Fibroblast of lung (primary cell): Measurements from ENCODE around the gene IP6K3. TPM values are rescaled to one million over a fixed set of nuclear protein-coding genes. Genes with fewer than 3 reads are reported as not detected.

Experiments
- DNase-seq, 2 donors: peaks; one replicate each; pipeline versions ENCODE4 v3.0.0 to v3.0.0-alpha.2; 2010; ENCODE audit warnings: low read depth in 2 of 2
- H2AFZ ChIP-seq: 2 replicates; pipeline ENCODE4 v1.5.1; 2012; ENCODE audit warnings: low read length, control low read depth, inconsistent platforms
- H3K27ac ChIP-seq: 2 replicates; pipeline ENCODE4 v1.5.1; 2011; ENCODE audit warnings: low read length, control low read depth; ENCODE audit not compliant: insufficient read depth
- H3K27me3 ChIP-seq: 2 replicates; pipeline ENCODE4 v1.5.1; 2011; ENCODE audit warnings: mild to moderate bottlenecking, low read length; ENCODE audit not compliant: control insufficient read depth, insufficient read depth
- H3K36me3 ChIP-seq: 2 replicates; pipeline ENCODE4 v1.5.1; 2011; ENCODE audit warnings: low read length; ENCODE audit not compliant: control insufficient read depth, insufficient read depth
- H3K4me1 ChIP-seq: 2 replicates; pipeline ENCODE4 v1.5.1; 2011; ENCODE audit warnings: low read length; ENCODE audit not compliant: control insufficient read depth, insufficient read depth; ENCODE audit errors: extremely low read depth
- H3K4me2 ChIP-seq: 2 replicates; pipeline ENCODE4 v1.5.1; 2011; ENCODE audit warnings: low read length, control low read depth; ENCODE audit not compliant: insufficient read depth; ENCODE audit errors: extremely low read depth
- H3K4me3 ChIP-seq, 4 experiments: fragments of 200-600 bp in 1 of 4; sonication (generic) in 1 of 4; replicated peaks in 1 of 4; 2 replicates each; pipeline ENCODE4 v1.5.1; 2011 to 2016; ENCODE audit warnings: low read length in 4 of 4, low read depth in 3 of 4, mild to moderate bottlenecking in 3 of 4, control low read depth in 2 of 4, inconsistent platforms in 1 of 4, mixed read lengths in 1 of 4; ENCODE audit not compliant: insufficient read depth in 1 of 4; ENCODE audit errors: control extremely low read depth in 1 of 4
- H3K79me2 ChIP-seq: 2 replicates; pipeline ENCODE4 v1.5.1; 2012; ENCODE audit warnings: mild to moderate bottlenecking, low read length, inconsistent platforms; ENCODE audit not compliant: control insufficient read depth, insufficient read depth
- H3K9ac ChIP-seq: 2 replicates; pipeline ENCODE4 v1.5.1; 2011; ENCODE audit warnings: mild to moderate bottlenecking, low read length, control low read depth; ENCODE audit not compliant: insufficient read depth
- H3K9me3 ChIP-seq: 2 replicates; pipeline ENCODE4 v1.5.1; 2012; ENCODE audit warnings: low read depth, low read length; ENCODE audit not compliant: control insufficient read depth, insufficient read depth
- H4K20me1 ChIP-seq: 2 replicates; pipeline ENCODE4 v1.5.1; 2011; ENCODE audit warnings: low read length; ENCODE audit not compliant: control insufficient read depth, insufficient read depth; ENCODE audit errors: extremely low read depth
- CTCF ChIP-seq, 2 donors: IDR thresholded peaks in 1 of 2; conservative IDR thresholded peaks in 1 of 2; 1 replicate in 1 of 2; 2 replicates in 1 of 2; pipeline ENCODE4 v1.5.1; 2011 to 2012; ENCODE audit warnings: low read length in 2 of 2, control low read depth in 1 of 2, inconsistent platforms in 1 of 2, low read depth in 1 of 2, mild to moderate bottlenecking in 1 of 2
- EZH2 ChIP-seq: IDR thresholded peaks from 2 replicates; pipeline ENCODE4 v1.5.1; 2012; ENCODE audit warnings: low read length, control low read depth, mild to moderate bottlenecking; ENCODE audit errors: missing control alignments
- polyA plus RNA-seq, 2 donors: library from polyadenylated mRNA; depleted of rRNA in 1 of 2; stranded (reverse) in 1 of 2; unstranded in 1 of 2; fragments of >200 nt; gene quantifications; 2 replicates each; pipeline ENCODE4 v1.2.1, GENCODE V29; 2011 to 2012; ENCODE audit warnings: missing spikeins in 1 of 2
- total RNA-seq: library from RNA; depleted of rRNA; stranded (reverse); fragments of >200 nt; gene quantifications from 2 replicates; pipeline ENCODE4 v1.2.1, GENCODE V29; 2014

Gene IP6K3
- total and polyA plus RNA-seq, 2 donors (not counting 1 experiment from before 2014, with no cell fraction given): 0.84 to 5.4 TPM

GRCh38 chr6:33710296-33711121, 36.2 kb downstream of the IP6K3 start:
- Histone ChIP-seq H3K9me3 (no peaks in the 10 kb centered on the region), H3K4me3 (peak overlapping the region; percentile 66 to 97 (median 74))

GRCh38 chr6:33709605-33710295, 37.0 kb downstream of the IP6K3 start:
- H3K9me3 ChIP-seq: no peaks in the 10 kb centered on the region
- no peaks in the 10 kb centered on the region for H3K27me3 ChIP-seq
- peaks cover 3% of the 10 kb centered on the region for H3K36me3 ChIP-seq
- H4K20me1 ChIP-seq: no peaks in the 10 kb centered on the region
- no peak overlapping the region for H3K27ac ChIP-seq
- no peak for DNase-seq
- TF ChIP-seq EZH2: no peak
- no peak for TF ChIP-seq CTCF (conservative IDR thresholded peaks at IDR 0.05 in 1 of 2, IDR thresholded peaks at IDR 0.05 in 1 of 2; ENCODE audit: low read depth in 1 of 2, low read length in 2 of 2)
- peaks cover 10% of the 10 kb centered on the region for H3K79me2 ChIP-seq
- H3K4me2 ChIP-seq: no peak overlapping the region
- no peak overlapping the region for H3K9ac ChIP-seq
- H3K4me3 ChIP-seq: no peak overlapping the region
- H2AFZ ChIP-seq: no peak overlapping the region
- peaks cover 5% of the 10 kb centered on the region for H3K4me1 ChIP-seq

More at GRCh38 chr6:33710296-33711121, 36.2 kb downstream of the IP6K3 start:
- H3K27me3 ChIP-seq: no peaks in the 10 kb centered on the region
- TF ChIP-seq EZH2: no peak
- TF ChIP-seq CTCF (conservative IDR thresholded peaks at IDR 0.05 in 1 of 2, IDR thresholded peaks at IDR 0.05 in 1 of 2; ENCODE audit: low read depth in 1 of 2, low read length in 2 of 2): no peak
- peaks cover 5% of the 10 kb centered on the region for H3K4me1 ChIP-seq
- no peak overlapping the region for H3K9ac ChIP-seq
- DNase-seq: no peak
- peak overlapping the region; percentile 85 for H3K4me2 ChIP-seq
- no peaks in the 10 kb centered on the region for H4K20me1 ChIP-seq
- no peak overlapping the region for H2AFZ ChIP-seq
- H3K36me3 ChIP-seq: peaks cover 3% of the 10 kb centered on the region
- H3K27ac ChIP-seq: no peak overlapping the region
- H3K79me2 ChIP-seq: peaks cover 10% of the 10 kb centered on the region

- Histone ChIP-seq H3K27ac (no peak overlapping the region), H3K79me2 (peaks cover 10% of the 10 kb centered on the region)
- no peak for DNase-seq
Observed at GRCh38 chr6:33708516-33709204, 38.0 kb downstream of the IP6K3 start.

More at GRCh38 chr6:33708516-33709204, 38.0 kb downstream of the IP6K3 start:
- no peaks in the 10 kb centered on the region for H3K27me3 ChIP-seq
- H3K4me3 ChIP-seq: no peak overlapping the region
- H3K4me1 ChIP-seq: peaks cover 5% of the 10 kb centered on the region
- no peak overlapping the region for H3K4me2 ChIP-seq
- no peak for TF ChIP-seq CTCF (conservative IDR thresholded peaks at IDR 0.05 in 1 of 2, IDR thresholded peaks at IDR 0.05 in 1 of 2; ENCODE audit: low read depth in 1 of 2, low read length in 2 of 2)
- TF ChIP-seq EZH2: no peak
- H4K20me1 ChIP-seq: no peaks in the 10 kb centered on the region
- no peak overlapping the region for H3K9ac ChIP-seq
- peaks cover 3% of the 10 kb centered on the region for H3K36me3 ChIP-seq
- H2AFZ ChIP-seq: no peak overlapping the region
- no peaks in the 10 kb centered on the region for H3K9me3 ChIP-seq
